ENCODE data around the gene RNASEH2A.

DNA sequence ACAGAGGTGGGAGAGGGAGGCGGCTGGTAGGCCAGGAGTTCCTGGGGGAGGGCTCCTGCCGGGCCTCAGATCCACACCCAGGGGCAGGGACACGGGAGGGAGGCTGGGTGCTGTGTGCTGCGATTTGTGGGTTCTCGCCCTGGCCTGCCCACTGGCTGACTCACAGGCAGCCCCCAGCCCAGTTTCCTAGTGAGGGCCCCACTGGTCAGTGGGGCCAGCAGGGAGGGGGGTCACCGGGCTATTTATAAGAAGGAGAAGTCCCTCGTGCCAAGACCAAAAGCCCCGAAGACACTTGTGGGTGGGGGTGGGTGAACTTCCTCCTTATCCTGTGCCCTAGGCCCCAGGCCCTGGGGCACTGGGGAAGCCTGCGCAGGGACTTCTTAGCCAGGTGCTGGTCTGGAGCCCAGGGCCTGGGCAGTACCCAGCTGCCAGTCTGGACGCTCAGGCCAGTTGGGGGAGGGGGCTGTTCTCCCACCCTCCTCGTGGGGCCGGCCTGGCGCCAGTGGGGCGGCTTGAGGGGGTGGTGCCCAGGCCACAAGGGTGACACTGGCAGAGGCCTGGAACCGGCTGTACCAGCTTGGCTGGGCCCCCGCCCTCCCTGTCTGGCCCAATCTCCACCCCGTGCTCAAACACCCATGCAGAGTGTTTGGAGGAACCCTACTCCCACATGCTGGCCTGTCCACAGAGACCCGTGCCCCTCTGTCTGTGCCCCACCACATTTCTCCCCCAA lies 20.1 kb upstream of the RNASEH2A start:
- TF ChIP-seq, protein P1, sequence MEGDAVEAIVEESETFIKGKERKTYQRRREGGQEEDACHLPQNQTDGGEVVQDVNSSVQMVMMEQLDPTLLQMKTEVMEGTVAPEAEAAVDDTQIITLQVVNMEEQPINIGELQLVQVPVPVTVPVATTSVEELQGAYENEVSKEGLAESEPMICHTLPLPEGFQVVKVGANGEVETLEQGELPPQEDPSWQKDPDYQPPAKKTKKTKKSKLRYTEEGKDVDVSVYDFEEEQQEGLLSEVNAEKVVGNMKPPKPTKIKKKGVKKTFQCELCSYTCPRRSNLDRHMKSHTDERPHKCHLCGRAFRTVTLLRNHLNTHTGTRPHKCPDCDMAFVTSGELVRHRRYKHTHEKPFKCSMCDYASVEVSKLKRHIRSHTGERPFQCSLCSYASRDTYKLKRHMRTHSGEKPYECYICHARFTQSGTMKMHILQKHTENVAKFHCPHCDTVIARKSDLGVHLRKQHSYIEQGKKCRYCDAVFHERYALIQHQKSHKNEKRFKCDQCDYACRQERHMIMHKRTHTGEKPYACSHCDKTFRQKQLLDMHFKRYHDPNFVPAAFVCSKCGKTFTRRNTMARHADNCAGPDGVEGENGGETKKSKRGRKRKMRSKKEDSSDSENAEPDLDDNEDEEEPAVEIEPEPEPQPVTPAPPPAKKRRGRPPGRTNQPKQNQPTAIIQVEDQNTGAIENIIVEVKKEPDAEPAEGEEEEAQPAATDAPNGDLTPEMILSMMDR (IDR thresholded peaks at IDR 0.05; ENCODE audit: insufficient read depth, low read length, poor library complexity, severe bottlenecking) = no peak
- TF ChIP-seq EZH2phosphoT487 (conservative IDR thresholded peaks at IDR 0.05; ENCODE audit: low read length) = no peak
